Measurements from ENCODE around the gene ZNF837.

GRCh38 chr19:58382997-58383603 lies 2.3 kb upstream of the ZNF837 start:
- TF ChIP-seq CTCF (IDR thresholded peaks at IDR 0.05; ENCODE audit: low read length): no peak
- no peak for TF ChIP-seq EZH2 (IDR thresholded peaks at IDR 0.05; ENCODE audit: borderline replicate concordance, low read length)
